ACC112 (cell line): Measurements from ENCODE around the gene PITX2.
"Not testable (repeated sequence)": the region's sequence is repeated elsewhere in the genome, so short reads cannot be mapped to it uniquely, and the experiment has no call there.

Experiments used
- H2AFZ ChIP-seq: fragments of 200-600 bp; sonication (generic); one replicate; pipeline ENCODE4 v1.6.0; 2017; ENCODE audit warnings: antibody characterized with exemption, low read length; ENCODE audit not compliant: unreplicated experiment
- H3K27ac ChIP-seq: fragments of 200-600 bp; sonication (generic); 2 replicates; pipeline ENCODE4 v1.5.1; 2014; ENCODE audit warnings: low read depth, mild to moderate bottlenecking, antibody characterized with exemption, low read length, moderate library complexity
- H3K27me3 ChIP-seq: fragments of 200-600 bp; sonication (generic); 2 replicates; pipeline ENCODE4 v1.6.1; 2014; ENCODE audit warnings: mild to moderate bottlenecking, antibody characterized with exemption, low read length, moderate library complexity, mixed read lengths; ENCODE audit not compliant: insufficient read depth
- H3K36me3 ChIP-seq: fragments of 200-600 bp; sonication (generic); 2 replicates; pipeline ENCODE4 v1.6.1; 2016; ENCODE audit warnings: mild to moderate bottlenecking, antibody characterized with exemption, low read length, moderate library complexity, mixed read lengths; ENCODE audit not compliant: insufficient read depth
- H3K4me1 ChIP-seq: fragments of 200-600 bp; sonication (generic); one replicate; pipeline ENCODE4 v1.6.1; 2016; ENCODE audit warnings: low read length, mixed read lengths; ENCODE audit not compliant: insufficient read depth, unreplicated experiment, control insufficient read depth
- H3K4me3 ChIP-seq: fragments of 200-600 bp; sonication (generic); 2 replicates; pipeline ENCODE4 v1.5.1; 2014; ENCODE audit warnings: mild to moderate bottlenecking, low read depth, low read length
- H3K79me2 ChIP-seq: fragments of 200-600 bp; sonication (generic); one replicate; pipeline ENCODE4 v1.6.0; 2016; ENCODE audit warnings: low read length; ENCODE audit not compliant: control insufficient read depth, unreplicated experiment, insufficient read depth

The PITX2 gene

GRCh38 chr4:110605077-110605476 lies 17.8 kb downstream of the PITX2 start:
- H3K79me2 ChIP-seq, result no peaks in the 10 kb centered on the region
- H3K4me3 ChIP-seq, result no peak overlapping the region
- peaks cover 54% of the 10 kb centered on the region for H3K27me3 ChIP-seq
- no peak overlapping the region for H3K27ac ChIP-seq
- no peak overlapping the region for H2AFZ ChIP-seq
- H3K36me3 ChIP-seq, result no peaks in the 10 kb centered on the region
- no peaks in the 10 kb centered on the region for H3K4me1 ChIP-seq

GRCh38 chr4:110602061-110602460 lies 20.8 kb downstream of the PITX2 start:
- no peaks in the 10 kb centered on the region for H3K36me3 ChIP-seq
- no peak overlapping the region for H3K27ac ChIP-seq
- no peaks in the 10 kb centered on the region for H3K4me1 ChIP-seq
- peaks cover 48% of the 10 kb centered on the region for H3K27me3 ChIP-seq
- H3K79me2 ChIP-seq, result no peaks in the 10 kb centered on the region
- no peak overlapping the region for H3K4me3 ChIP-seq
- H2AFZ ChIP-seq, result no peak overlapping the region

GRCh38 chr4:110597582-110597981 lies 25.3 kb downstream of the PITX2 start:
- Histone ChIP-seq H3K27ac (no peak overlapping the region), H3K4me3 (no peak overlapping the region), H3K79me2 (no peaks in the 10 kb centered on the region), H3K4me1 (no peaks in the 10 kb centered on the region), H3K36me3 (no peaks in the 10 kb centered on the region), H3K27me3 (peaks cover 50% of the 10 kb centered on the region), H2AFZ (no peak overlapping the region)

- Histone ChIP-seq H2AFZ (no peak overlapping the region), H3K4me1 (no peaks in the 10 kb centered on the region), H3K79me2 (no peaks in the 10 kb centered on the region), H3K4me3 (no peak overlapping the region), H3K36me3 (no peaks in the 10 kb centered on the region), H3K27me3 (peaks cover 51% of the 10 kb centered on the region), H3K27ac (no peak overlapping the region)
These were observed 26.4 kb downstream of the PITX2 start for GRCh38 chr4:110596431-110596830.

- Histone ChIP-seq H3K36me3 (no peaks in the 10 kb centered on the region), H3K79me2 (no peaks in the 10 kb centered on the region), H3K27ac (no peak overlapping the region), H3K4me1 (no peaks in the 10 kb centered on the region), H3K4me3 (no peak overlapping the region), H3K27me3 (peaks cover 44% of the 10 kb centered on the region), H2AFZ (no peak overlapping the region)
These were observed 27.3 kb downstream of the PITX2 start for GRCh38 chr4:110595583-110595982.

GRCh38 chr4:110589297-110589696 lies 33.6 kb downstream of the PITX2 start:
- Histone ChIP-seq H3K36me3 (no peaks in the 10 kb centered on the region), H3K4me3 (no peak overlapping the region), H3K4me1 (no peaks in the 10 kb centered on the region), H3K27me3 (peaks cover 5% of the 10 kb centered on the region), H2AFZ (no peak overlapping the region), H3K27ac (no peak overlapping the region), H3K79me2 (no peaks in the 10 kb centered on the region)

- no peaks in the 10 kb centered on the region for H3K4me1 ChIP-seq
- no peaks in the 10 kb centered on the region for H3K79me2 ChIP-seq
- H2AFZ ChIP-seq, result no peak overlapping the region
- peaks cover 6% of the 10 kb centered on the region; the same call in 1 of the 2 replicates for H3K27me3 ChIP-seq
- no peak overlapping the region for H3K4me3 ChIP-seq
- no peak overlapping the region for H3K27ac ChIP-seq
- H3K36me3 ChIP-seq, result no peaks in the 10 kb centered on the region
These were observed 35.1 kb downstream of the PITX2 start for GRCh38 chr4:110587666-110588285.

GRCh38 chr4:110586131-110586850 lies 36.6 kb downstream of the PITX2 start:
- H3K4me3 ChIP-seq, result peak overlapping the region; percentile 75
- H3K27me3 ChIP-seq, result 0 out of 2 replicates have a peak, but pooled peaks cover 4% of the 10 kb centered on the region
- H3K4me1 ChIP-seq, result no peaks in the 10 kb centered on the region
- H2AFZ ChIP-seq, result peak overlapping the region; percentile 90
- no peaks in the 10 kb centered on the region for H3K79me2 ChIP-seq
- H3K27ac ChIP-seq, result no peak overlapping the region
- H3K36me3 ChIP-seq, result no peaks in the 10 kb centered on the region

- H3K27me3 ChIP-seq, H3K36me3 ChIP-seq, H3K79me2 ChIP-seq, H3K4me1 ChIP-seq, H3K4me3 ChIP-seq, H2AFZ ChIP-seq, H3K27ac ChIP-seq: not testable (repeated sequence)
These were observed 46.2 kb downstream of the PITX2 start for GRCh38 chr4:110576696-110577095.
